H9 (cell line): Measurements from ENCODE around the gene OR51L1. TPM values are rescaled to one million over a fixed set of nuclear protein-coding genes. Genes with fewer than 3 reads are reported as not detected.

Experiments
- DNase-seq: peaks from one replicate; pipeline ENCODE4 v3.0.0-alpha.2; 2017
- H2AFZ ChIP-seq: one replicate; pipeline ENCODE4 v1.6.1; 2013; ENCODE audit warnings: mild to moderate bottlenecking, low read length, control low read depth, moderate library complexity
- H2AK5ac ChIP-seq: 2 replicates; pipeline ENCODE4 v1.6.1; 2013; ENCODE audit warnings: low read length, control low read depth, mixed read lengths; ENCODE audit not compliant: insufficient read length
- H2BK120ac ChIP-seq: one replicate; pipeline ENCODE4 v1.6.1; 2013; ENCODE audit warnings: low read depth, mild to moderate bottlenecking, low read length, control low read depth, inconsistent platforms; ENCODE audit not compliant: poor library complexity, severe bottlenecking
- H2BK12ac ChIP-seq: 2 replicates; pipeline ENCODE4 v1.6.1; 2013; ENCODE audit warnings: low read length, control low read depth, mixed read lengths, low read depth; ENCODE audit not compliant: insufficient read length
- H2BK15ac ChIP-seq: 2 replicates; pipeline ENCODE4 v1.6.1; 2013; ENCODE audit warnings: low read depth, low read length, control low read depth
- H2BK20ac ChIP-seq: one replicate; pipeline ENCODE4 v1.6.1; 2013; ENCODE audit warnings: low read depth, mild to moderate bottlenecking, low read length, control low read depth, inconsistent platforms; ENCODE audit not compliant: poor library complexity, severe bottlenecking
- H2BK5ac ChIP-seq: 2 replicates; pipeline ENCODE4 v1.6.1; 2013; ENCODE audit warnings: low read length, control low read depth, mixed read lengths; ENCODE audit not compliant: insufficient read length
- H3K14ac ChIP-seq: 2 replicates; pipeline ENCODE4 v1.6.1; 2013; ENCODE audit warnings: low read length, control low read depth; ENCODE audit not compliant: insufficient read depth
- H3K18ac ChIP-seq: 2 replicates; pipeline ENCODE4 v1.6.1; 2013; ENCODE audit warnings: low read depth, mild to moderate bottlenecking, mixed read lengths, low read length, control low read depth; ENCODE audit not compliant: insufficient read length
- H3K23ac ChIP-seq: 2 replicates; pipeline ENCODE4 v1.6.1; 2013; ENCODE audit warnings: low read length, control low read depth, mixed read lengths, low read depth; ENCODE audit not compliant: insufficient read length
- H3K23me2 ChIP-seq: 2 replicates; pipeline ENCODE4 v1.6.1; 2013; ENCODE audit warnings: low read depth, mild to moderate bottlenecking, mixed read lengths, low read length, control low read depth; ENCODE audit not compliant: insufficient read length, poor library complexity, severe bottlenecking
- H3K27ac ChIP-seq: 2 replicates; pipeline ENCODE4 v1.5.1; 2013; ENCODE audit warnings: low read length, control low read depth, mixed read lengths, low read depth; ENCODE audit not compliant: insufficient read length
- H3K27me3 ChIP-seq: 2 replicates; pipeline ENCODE4 v1.6.1; 2013; ENCODE audit warnings: low read length, control low read depth, inconsistent platforms; ENCODE audit not compliant: insufficient read depth
- H3K4ac ChIP-seq: 2 replicates; pipeline ENCODE4 v1.6.1; 2013; ENCODE audit warnings: low read depth, mild to moderate bottlenecking, control low read depth, inconsistent platforms, low read length, moderate library complexity
- H3K4me1 ChIP-seq: 2 replicates; pipeline ENCODE4 v1.6.1; 2013; ENCODE audit warnings: low read length, control low read depth, inconsistent platforms; ENCODE audit not compliant: insufficient read depth
- H3K4me2 ChIP-seq: 2 replicates; pipeline ENCODE4 v1.6.1; 2013; ENCODE audit warnings: low read length, control low read depth, mixed read lengths; ENCODE audit not compliant: insufficient read length, insufficient read depth
- H3K56ac ChIP-seq: 2 replicates; pipeline ENCODE4 v1.6.1; 2013; ENCODE audit warnings: low read depth, mild to moderate bottlenecking, mixed read lengths, low read length, control low read depth; ENCODE audit not compliant: insufficient read length
- H3K79me1 ChIP-seq: 2 replicates; pipeline ENCODE4 v1.6.1; 2013; ENCODE audit warnings: low read depth, mild to moderate bottlenecking, moderate library complexity, low read length, control low read depth, inconsistent platforms; ENCODE audit not compliant: insufficient read depth, poor library complexity, severe bottlenecking
- H3K79me2 ChIP-seq: 2 replicates; pipeline ENCODE4 v1.6.1; 2013; ENCODE audit warnings: low read length, control low read depth, inconsistent platforms; ENCODE audit not compliant: insufficient read depth
- H3K9ac ChIP-seq: 2 replicates; pipeline ENCODE4 v1.6.1; 2013; ENCODE audit warnings: low read length, control low read depth, mixed read lengths; ENCODE audit not compliant: insufficient read length; ENCODE audit errors: extremely low read depth
- H3K9me3 ChIP-seq: one replicate; pipeline ENCODE4 v1.6.1; 2013; ENCODE audit warnings: low read depth, low read length, inconsistent platforms; ENCODE audit not compliant: control insufficient read depth
- H3T11ph ChIP-seq: one replicate; pipeline ENCODE4 v1.6.1; 2013; ENCODE audit warnings: mild to moderate bottlenecking, low read length, control low read depth, inconsistent platforms
- H4K20me1 ChIP-seq: one replicate; pipeline ENCODE4 v1.6.1; 2013; ENCODE audit not compliant: control insufficient read depth, insufficient read length, insufficient read depth
- H4K5ac ChIP-seq: 2 replicates; pipeline ENCODE4 v1.6.1; 2013; ENCODE audit warnings: low read depth, mild to moderate bottlenecking, mixed read lengths, low read length, control low read depth; ENCODE audit not compliant: insufficient read length
- H4K8ac ChIP-seq: replicated peaks from 2 replicates; pipeline ENCODE4 v1.6.1; 2013; ENCODE audit warnings: low read length, control low read depth, mixed read lengths, low read depth; ENCODE audit not compliant: insufficient read length
- H4K91ac ChIP-seq: 2 replicates; pipeline ENCODE4 v1.6.1; 2013; ENCODE audit warnings: low read depth, mild to moderate bottlenecking, moderate library complexity, mixed read lengths, low read length, control low read depth; ENCODE audit not compliant: insufficient read length
- H3K27ac Mint-ChIP-seq, 3 experiments: 2 replicates in 2 of 3; 3 replicates in 1 of 3; pipeline ENCODE4 v1.8.0; 2020 to 2021; ENCODE audit warnings: mixed read lengths in 3 of 3, mild to moderate bottlenecking in 1 of 3, moderate library complexity in 1 of 3
- H3K27me3 Mint-ChIP-seq: 2 replicates; pipeline ENCODE4 v1.8.0; 2021; ENCODE audit warnings: low read depth, mild to moderate bottlenecking, moderate library complexity, mixed read lengths
- H3K36me3 Mint-ChIP-seq, 3 experiments: 2 replicates in 2 of 3; 3 replicates in 1 of 3; pipeline ENCODE4 v1.8.0; 2020 to 2021; ENCODE audit warnings: low read depth in 3 of 3, mixed read lengths in 3 of 3; ENCODE audit not compliant: insufficient read depth in 1 of 3
- H3K4me1 Mint-ChIP-seq, 2 experiments: 2 replicates each; pipeline ENCODE4 v1.8.0; 2020; ENCODE audit warnings: mixed read lengths in 2 of 2
- H3K4me3 Mint-ChIP-seq, 2 experiments: 2 replicates in 1 of 2; 3 replicates in 1 of 2; pipeline ENCODE4 v1.8.0; 2020 to 2021; ENCODE audit warnings: mild to moderate bottlenecking in 2 of 2, mixed read lengths in 2 of 2, moderate library complexity in 1 of 2
- H3K9me3 Mint-ChIP-seq, 2 experiments: 2 replicates in 1 of 2; 3 replicates in 1 of 2; pipeline ENCODE4 v1.8.0; 2020; ENCODE audit warnings: mild to moderate bottlenecking in 2 of 2, mixed read lengths in 2 of 2, moderate library complexity in 1 of 2
- WGBS: extraction: QIAGEN DNeasy Blood & Tissue Kit; methylation state at CpG from one replicate; pipeline ENCODE4 v1.1.7; 2013; ENCODE audit warnings: missing lambda C conversion rate, low lambda C conversion rate, mixed read lengths; ENCODE audit not compliant: insufficient read length; ENCODE audit errors: extremely low coverage; 5-methylcytosine and 5-hydroxymethylcytosine counted together
- total RNA-seq: library from RNA; stranded (reverse); gene quantifications from 2 replicates; pipeline ENCODE4 v1.2.1, GENCODE V29; 2021
- TF ChIP-seq, protein P1 (sequence below): fragments of 200-600 bp; sonication (generic); conservative IDR thresholded peaks from 3 replicates; pipeline ENCODE4 v1.8.0; 2021; ENCODE audit warnings: antibody characterized with exemption, mild to moderate bottlenecking

Gene OR51L1
- total RNA-seq, 1 experiment from 2014 or later: not detected

- no peak overlapping the region for H3K4me2 ChIP-seq
- no peak for DNase-seq
- no peaks in the 10 kb centered on the region for H3K4me1 ChIP-seq
- H3K27ac Mint-ChIP-seq: no peak overlapping the region
- H3K79me1 ChIP-seq: no peaks in the 10 kb centered on the region
- no peaks in the 10 kb centered on the region for H3K27me3 ChIP-seq
- H3K9me3 Mint-ChIP-seq: no peaks in the 10 kb centered on the region
- H3K9ac ChIP-seq: no peak overlapping the region
- no peak overlapping the region for H2BK15ac ChIP-seq
- H3K9me3 ChIP-seq: no peaks in the 10 kb centered on the region
- no peak overlapping the region for H3K14ac ChIP-seq
- no peak overlapping the region for H2AK5ac ChIP-seq
- H3K23ac ChIP-seq: no peak overlapping the region
- H4K20me1 ChIP-seq: no peaks in the 10 kb centered on the region
- H2BK120ac ChIP-seq: no peak overlapping the region
- H3T11ph ChIP-seq: no peak overlapping the region
- H4K91ac ChIP-seq: no peak overlapping the region
- H3K27me3 Mint-ChIP-seq: no peaks in the 10 kb centered on the region
- H2BK5ac ChIP-seq: no peak overlapping the region
- H3K27ac ChIP-seq: no peak overlapping the region
- H3K23me2 ChIP-seq: no peaks in the 10 kb centered on the region
- H4K8ac ChIP-seq: no peak overlapping the region
- WGBS: no CpG with 5 or more reads among the region's 8 CpGs
- H3K18ac ChIP-seq: no peak overlapping the region
- no peak overlapping the region for H2BK12ac ChIP-seq
- no peak overlapping the region for H3K4ac ChIP-seq
- H3K56ac ChIP-seq: no peak overlapping the region
- H3K4me3 Mint-ChIP-seq: no peak overlapping the region
- H3K36me3 Mint-ChIP-seq: no peaks in the 10 kb centered on the region; a peak in 1 of 7 replicates
- TF ChIP-seq, protein P1, sequence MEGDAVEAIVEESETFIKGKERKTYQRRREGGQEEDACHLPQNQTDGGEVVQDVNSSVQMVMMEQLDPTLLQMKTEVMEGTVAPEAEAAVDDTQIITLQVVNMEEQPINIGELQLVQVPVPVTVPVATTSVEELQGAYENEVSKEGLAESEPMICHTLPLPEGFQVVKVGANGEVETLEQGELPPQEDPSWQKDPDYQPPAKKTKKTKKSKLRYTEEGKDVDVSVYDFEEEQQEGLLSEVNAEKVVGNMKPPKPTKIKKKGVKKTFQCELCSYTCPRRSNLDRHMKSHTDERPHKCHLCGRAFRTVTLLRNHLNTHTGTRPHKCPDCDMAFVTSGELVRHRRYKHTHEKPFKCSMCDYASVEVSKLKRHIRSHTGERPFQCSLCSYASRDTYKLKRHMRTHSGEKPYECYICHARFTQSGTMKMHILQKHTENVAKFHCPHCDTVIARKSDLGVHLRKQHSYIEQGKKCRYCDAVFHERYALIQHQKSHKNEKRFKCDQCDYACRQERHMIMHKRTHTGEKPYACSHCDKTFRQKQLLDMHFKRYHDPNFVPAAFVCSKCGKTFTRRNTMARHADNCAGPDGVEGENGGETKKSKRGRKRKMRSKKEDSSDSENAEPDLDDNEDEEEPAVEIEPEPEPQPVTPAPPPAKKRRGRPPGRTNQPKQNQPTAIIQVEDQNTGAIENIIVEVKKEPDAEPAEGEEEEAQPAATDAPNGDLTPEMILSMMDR: no peak
- H2BK20ac ChIP-seq: no peak overlapping the region
- no peak overlapping the region for H4K5ac ChIP-seq
- H2AFZ ChIP-seq: no peak overlapping the region
- no peaks in the 10 kb centered on the region for H3K4me1 Mint-ChIP-seq
- H3K79me2 ChIP-seq: no peaks in the 10 kb centered on the region
These were observed 16.6 kb downstream of the OR51L1 start for GRCh38 chr11:5011254-5011653.
